Inferior parietal cortex (tissue), 1 donor: ENCODE data around the gene CREB3L2.
A peak's percentile ranks its signal among the peaks of the same experiment; 100 is the strongest.
"Not testable (repeated sequence)": the region's sequence is repeated elsewhere in the genome, so short reads cannot be mapped to it uniquely, and the experiment has no call there.

ENCODE experiments used
- DNase-seq: peaks from one replicate; pipeline ENCODE4 v3.0.0-alpha.2; 2016; ENCODE audit errors: extremely low spot score

Gene CREB3L2

DNA sequence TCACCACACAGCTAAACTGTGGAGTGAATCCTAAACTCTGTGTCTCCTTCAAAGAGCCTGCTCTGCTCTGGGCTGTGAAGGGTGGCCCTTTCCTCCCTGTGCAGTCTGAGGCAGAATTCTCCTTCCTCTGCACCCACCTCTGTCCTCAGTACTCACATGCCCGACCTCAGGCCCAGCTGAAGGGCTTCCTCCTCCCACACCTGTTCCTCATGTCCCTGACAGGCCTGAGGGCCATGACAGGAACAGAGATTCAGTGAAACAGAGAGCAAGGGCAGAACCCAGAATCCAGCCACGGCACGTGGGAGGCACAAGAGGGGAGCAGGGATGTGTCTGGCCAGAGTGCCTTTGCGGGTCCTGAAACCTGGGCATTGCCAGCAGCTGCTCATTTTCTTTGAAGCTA, 13.9 kb downstream of the CREB3L2 start:
- no peak for DNase-seq

GRCh38 chr7:137987563-137987962, 14.3 kb downstream of the CREB3L2 start:
- DNase-seq, result no peak

DNA sequence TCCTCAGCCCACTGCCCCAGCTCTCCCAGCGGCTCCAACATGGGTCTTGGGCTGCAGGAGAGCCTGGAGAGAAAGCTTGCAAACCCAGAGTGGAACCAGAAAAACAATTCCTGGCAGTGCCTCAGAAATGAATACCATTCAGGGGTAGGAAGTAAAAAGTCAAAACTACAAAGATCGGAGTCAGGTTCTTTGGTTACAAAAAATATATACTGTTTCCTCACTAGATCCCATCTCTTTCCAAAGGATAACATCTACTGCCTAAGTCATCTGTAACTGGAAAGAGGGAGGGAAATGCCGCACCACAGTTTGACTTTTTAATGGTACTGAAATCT, 14.9 kb downstream of the CREB3L2 start:
- DNase-seq, result no peak

GRCh38 chr7:137986252-137987017, 15.5 kb downstream of the CREB3L2 start:
- DNase-seq, result no peak

DNA sequence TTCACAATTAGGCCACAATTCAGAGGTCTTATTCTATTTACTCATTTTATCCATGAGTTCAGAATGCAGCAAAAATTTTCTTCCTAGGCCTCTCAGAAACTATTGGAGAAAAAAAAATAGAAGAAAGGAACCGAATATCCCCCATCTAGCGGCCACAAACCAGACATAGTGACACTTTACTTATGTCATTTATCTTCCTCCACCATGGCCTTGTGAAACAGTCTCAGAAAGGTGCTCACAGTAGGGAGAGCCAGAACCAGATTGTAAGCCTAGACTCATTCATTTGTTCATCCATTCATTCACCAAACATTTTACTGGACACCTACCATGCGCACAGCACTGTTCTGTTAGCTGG, 16.0 kb downstream of the CREB3L2 start:
- no peak for DNase-seq

DNA sequence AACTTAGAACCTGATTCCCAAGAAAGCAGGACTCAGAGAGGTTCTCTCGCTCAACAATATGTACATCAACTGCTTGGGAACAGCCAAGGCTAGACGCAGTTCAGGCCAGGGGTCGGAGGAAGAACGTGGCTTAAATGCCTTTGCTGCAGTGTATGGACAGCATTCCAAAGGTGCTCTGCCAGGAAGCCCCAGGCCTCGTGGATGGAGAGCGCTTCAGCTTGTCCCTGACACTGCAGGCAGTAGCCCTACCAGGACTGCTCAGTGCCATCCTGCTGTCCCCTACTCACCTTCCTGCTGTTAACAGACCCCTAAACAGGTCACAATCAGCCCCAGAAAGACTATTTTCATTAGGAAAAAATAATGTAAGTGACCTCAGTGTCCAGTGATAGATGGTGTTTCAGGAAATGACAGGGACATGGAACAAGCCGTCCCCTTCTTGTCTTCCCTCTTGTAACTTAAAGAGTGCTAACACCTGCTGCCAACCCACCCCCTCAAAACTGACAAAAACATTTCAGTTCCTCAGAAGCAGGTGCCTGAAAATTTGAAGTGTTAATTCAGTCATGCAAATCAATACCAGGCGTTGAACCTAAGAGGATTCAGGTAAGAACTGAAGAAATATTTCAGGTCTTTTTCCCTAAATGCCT, 16.5 kb downstream of the CREB3L2 start:
- no peak for DNase-seq

- DNase-seq, result no peak
These were observed 17.5 kb downstream of the CREB3L2 start for GRCh38 chr7:137984181-137985041.

GRCh38 chr7:137983323-137984008, 18.4 kb downstream of the CREB3L2 start:
- DNase-seq, result no peak

GRCh38 chr7:137982394-137982793, 19.5 kb downstream of the CREB3L2 start:
- DNase-seq, result not testable (repeated sequence)

GRCh38 chr7:137981668-137982067, 20.2 kb downstream of the CREB3L2 start:
- DNase-seq, result no peak

GRCh38 chr7:137981175-137981574, 20.7 kb downstream of the CREB3L2 start:
- no peak for DNase-seq

GRCh38 chr7:137980308-137980707, 21.6 kb downstream of the CREB3L2 start:
- no peak for DNase-seq

DNA sequence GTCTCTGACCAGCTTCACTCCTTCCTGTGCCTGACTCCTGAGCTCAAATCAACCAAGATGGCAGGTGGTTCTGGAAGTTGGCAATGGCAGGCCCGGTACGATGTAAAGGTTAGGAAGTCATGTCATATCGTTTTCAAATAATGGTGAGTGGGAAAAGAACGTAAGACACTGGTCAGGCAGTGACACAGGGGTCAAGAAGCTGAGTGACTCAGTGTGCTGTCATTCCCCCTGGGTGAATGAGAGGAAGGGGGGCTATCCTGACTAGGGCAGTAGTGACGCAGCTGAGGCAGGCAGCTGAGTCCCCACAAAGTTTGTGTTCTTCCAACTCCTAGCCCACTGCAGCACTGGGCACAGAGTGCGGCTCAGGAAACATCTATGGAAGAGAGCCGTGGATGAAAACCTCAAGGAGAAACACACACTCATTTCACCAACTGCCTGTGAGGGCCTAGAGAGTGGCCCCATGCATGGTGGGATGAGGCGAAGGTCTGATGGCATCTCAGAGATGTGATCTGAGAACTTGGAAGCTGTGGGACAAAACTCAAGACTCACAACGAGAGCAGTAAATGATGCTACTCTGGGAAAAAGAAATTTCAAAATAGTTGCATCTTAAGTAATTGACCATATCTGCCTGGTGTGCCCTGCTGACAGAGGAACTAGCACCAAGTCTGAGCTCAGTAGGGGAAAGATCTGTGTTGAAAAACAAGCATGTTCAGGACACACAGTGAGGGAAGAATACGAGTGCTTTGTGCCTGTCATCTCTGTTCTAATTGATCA, 23.2 kb downstream of the CREB3L2 start:
- DNase-seq, result no peak

DNA sequence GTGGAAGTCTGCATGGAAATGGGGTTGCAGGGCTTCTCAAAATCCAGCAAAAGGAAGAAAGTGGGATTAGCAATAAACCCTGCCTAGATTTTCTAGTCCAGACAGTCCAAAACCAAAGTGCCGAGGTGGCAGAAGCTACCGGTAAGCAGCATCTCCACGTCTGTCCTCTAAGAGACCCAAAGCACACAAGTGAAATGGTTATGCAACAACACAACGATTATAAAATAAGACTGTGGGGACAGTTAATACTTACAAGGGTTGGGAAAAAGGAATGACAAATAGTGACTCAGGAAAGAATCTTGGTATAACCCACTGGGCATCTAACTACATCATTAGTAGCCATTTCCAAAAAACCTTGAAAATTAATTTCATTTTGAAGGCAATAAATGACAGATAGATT, 24.7 kb downstream of the CREB3L2 start:
- DNase-seq, result no peak

DNA sequence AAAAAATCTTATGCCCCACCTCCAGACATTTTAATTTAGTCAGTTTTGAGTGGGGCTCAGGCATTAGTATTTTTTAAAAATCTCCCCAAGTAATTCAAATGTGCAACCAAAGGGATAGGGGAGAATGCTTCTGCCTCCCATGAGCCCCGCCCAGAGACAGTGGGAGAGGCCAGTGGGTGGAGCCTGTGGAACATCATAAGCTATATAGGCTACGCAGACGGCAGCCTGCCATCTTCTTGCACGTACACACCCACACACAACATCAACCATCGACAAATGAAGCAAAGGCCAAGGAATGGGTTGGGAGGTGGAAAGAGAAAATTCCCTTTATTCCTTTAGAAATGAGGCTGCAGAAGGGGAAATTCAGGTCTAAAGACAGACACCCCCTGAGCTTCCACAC, 25.2 kb downstream of the CREB3L2 start:
- DNase-seq, result no peak

GRCh38 chr7:137976232-137976631, 25.7 kb downstream of the CREB3L2 start:
- no peak for DNase-seq

DNA sequence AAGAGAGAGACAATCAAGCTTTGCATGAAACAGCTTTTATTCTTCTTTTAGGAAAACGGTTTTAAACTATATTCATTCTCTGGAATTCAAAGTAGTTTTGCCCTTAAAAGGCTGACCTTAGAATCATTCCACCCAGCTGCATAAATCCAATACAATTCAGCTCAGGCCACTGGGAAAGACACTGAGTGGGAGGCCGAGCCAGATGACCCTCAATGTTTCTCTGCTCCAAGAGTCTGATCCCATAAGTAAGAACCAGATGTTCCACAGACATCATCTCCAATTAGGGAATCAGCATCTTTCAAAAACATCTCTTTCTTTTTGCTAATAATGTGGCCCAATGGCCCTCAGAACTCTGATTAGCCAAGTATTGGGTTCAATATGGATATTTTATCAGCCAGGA, 26.1 kb downstream of the CREB3L2 start:
- DNase-seq, result no peak

GRCh38 chr7:137975221-137975620, 26.7 kb downstream of the CREB3L2 start:
- DNase-seq, result peak; percentile 53

DNA sequence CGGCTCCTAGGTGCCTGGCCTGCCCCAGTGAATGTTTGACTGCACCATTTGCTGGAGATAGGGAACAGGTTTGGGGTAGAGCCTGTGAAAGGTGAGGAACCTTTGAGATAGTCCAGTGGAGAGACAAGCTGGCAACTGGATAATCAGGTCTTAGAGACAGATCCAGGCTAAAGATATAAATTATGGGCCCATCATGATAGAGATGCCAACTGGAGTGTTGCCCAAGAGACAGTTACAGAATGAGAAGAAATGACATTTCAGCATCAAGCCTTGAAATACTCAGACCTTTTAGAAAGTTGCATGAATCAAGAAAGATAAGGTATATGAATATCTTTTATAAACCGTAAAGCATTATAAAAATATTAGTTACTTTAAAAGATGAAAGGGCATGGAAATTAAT, 27.1 kb downstream of the CREB3L2 start:
- no peak for DNase-seq

DNA sequence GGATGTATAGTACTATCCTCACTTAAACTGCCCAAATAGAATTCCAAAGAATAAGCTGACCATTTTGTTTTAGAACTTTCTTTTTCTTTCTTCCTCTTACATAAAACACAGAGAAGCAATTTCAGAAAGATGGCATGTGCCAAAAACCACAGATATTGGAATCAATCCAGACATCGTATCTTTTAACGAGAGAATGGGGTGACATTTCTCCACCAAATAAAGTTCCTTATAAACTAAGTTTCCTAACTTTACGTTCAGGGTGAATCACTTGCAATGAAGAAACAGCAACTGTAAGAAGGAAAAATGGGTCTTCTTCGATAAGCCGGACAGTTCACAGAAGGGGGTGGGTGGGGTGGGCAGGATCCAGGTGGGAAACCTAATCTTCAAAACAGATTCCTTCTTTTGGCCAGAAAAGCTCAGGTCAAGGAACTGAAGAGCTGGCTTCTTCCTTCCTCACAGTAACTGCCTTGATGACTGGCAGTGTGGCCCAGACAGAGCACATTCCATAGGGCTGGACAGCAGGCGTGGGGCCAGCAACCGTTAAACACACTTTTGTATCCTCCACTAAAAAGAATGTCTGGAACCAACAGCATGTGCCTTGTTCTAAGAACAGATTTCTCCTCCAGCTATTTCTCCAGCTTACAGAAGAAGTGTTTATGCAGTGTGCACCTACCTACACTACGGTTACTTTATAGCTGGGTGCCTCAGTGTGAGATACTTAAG, 31.5 kb downstream of the CREB3L2 start:
- no peak for DNase-seq

GRCh38 chr7:137969828-137970227, 32.1 kb downstream of the CREB3L2 start:
- DNase-seq, result no peak
